K562 (cell line): ENCODE data around the gene FSCN2. TPM values are rescaled to one million over a fixed set of nuclear protein-coding genes. Genes with fewer than 3 reads are reported as not detected.

Experiments used
- FUS ChIP-seq: fragments of 200-400 bp; formaldehyde crosslinking; optimal IDR thresholded peaks from 2 replicates; pipeline ENCODE3; 2017; ENCODE audit warnings: low read depth, low read length
- GATAD2A ChIP-seq: fragments of 450-650 bp; IDR thresholded peaks from 2 replicates; pipeline ENCODE4 v1.6.1; 2017
- MAZ ChIP-seq, 2 experiments: fragments of 450-650 bp in 1 of 2; sonication (generic) in 1 of 2; formaldehyde crosslinking; IDR thresholded peaks in 1 of 2; conservative IDR thresholded peaks in 1 of 2; 2 replicates each; pipeline versions ENCODE4 v1.4.0 to v1.5.0; 2020; ENCODE audit warnings: mild to moderate bottlenecking in 1 of 2, missing genetic modification reagents in 1 of 2
- PCBP1 ChIP-seq: fragments of 200-400 bp; formaldehyde crosslinking; IDR thresholded peaks from 2 replicates; pipeline ENCODE4 v1.6.1; 2018; ENCODE audit warnings: mild to moderate bottlenecking, low read depth, low read length; ENCODE audit not compliant: poor library complexity, severe bottlenecking
- PRPF4 ChIP-seq: fragments of 200-400 bp; formaldehyde crosslinking; IDR thresholded peaks from one replicate; pipeline ENCODE4 v1.6.1; 2017; ENCODE audit warnings: low read length, low read depth, mild to moderate bottlenecking; ENCODE audit not compliant: insufficient read depth, poor library complexity, severe bottlenecking
- RBM22 ChIP-seq: fragments of 200-400 bp; formaldehyde crosslinking; IDR thresholded peaks from 2 replicates; pipeline ENCODE4 v1.6.1; 2018; ENCODE audit warnings: low read length, low read depth; ENCODE audit not compliant: poor library complexity, severe bottlenecking
- YY1 ChIP-seq, 3 experiments: IDR thresholded peaks; 2 replicates each; pipeline ENCODE4 v1.6.1; 2011; ENCODE audit warnings: low read length in 2 of 3, mild to moderate bottlenecking in 2 of 3, moderate library complexity in 2 of 3, borderline replicate concordance in 1 of 3, control low read depth in 1 of 3, low read depth in 1 of 3; ENCODE audit not compliant: insufficient read depth in 3 of 3, insufficient replicate concordance in 2 of 3, control insufficient read depth in 1 of 3, insufficient read length in 1 of 3; ENCODE audit errors: extremely low read depth in 1 of 3
- ZBTB11 ChIP-seq, 3 experiments: fragments of 200-800 bp in 1 of 3; fragments of 250-450 bp in 1 of 3; fragments of 450-650 bp in 1 of 3; sonication (Bioruptor Pico) in 1 of 3; sonication (Bioruptor generic) in 1 of 3; formaldehyde crosslinking in 1 of 3; IDR thresholded peaks; 2 replicates each; pipeline versions ENCODE4 v1.6.1 to v1.8.0; 2016 to 2022; ENCODE audit warnings: mild to moderate bottlenecking in 2 of 3, missing genetic modification characterization in 2 of 3, missing compliant biosample characterization in 1 of 3, moderate library complexity in 1 of 3
- ZNF395 ChIP-seq: fragments of 200-800 bp; sonication (Bioruptor generic); IDR thresholded peaks from 2 replicates; pipeline ENCODE4 v1.6.1; 2017; ENCODE audit warnings: missing genetic modification characterization, missing compliant biosample characterization
- polyA plus RNA-seq, 8 experiments: library from polyadenylated mRNA; depleted of rRNA in 4 of 8; stranded (reverse) in 5 of 8; unstranded in 3 of 8; fragments of >200 nt; fragmentation: Nextera tagmentation in 2 of 8; fragmentation: Illumina TruSeq in 1 of 8; extraction: Ambion mirVana in 2 of 8; extraction: Trizol in 1 of 8; gene quantifications; 2 replicates each; pipeline versions ENCODE4 v1.2.1 to v1.2.3, GENCODE V29; 2011 to 2014; ENCODE audit warnings: inconsistent platforms in 1 of 8, missing spikeins in 1 of 8
- total RNA-seq, 7 experiments: library from RNA; depleted of rRNA in 6 of 7; stranded (reverse); fragments of >200 nt in 6 of 7; fragmentation: Illumina TruSeq in 2 of 7; extraction: Trizol in 2 of 7; gene quantifications; 2 replicates each; pipeline versions ENCODE4 v1.2.1 to v1.2.3, GENCODE V29; 2011 to 2021; ENCODE audit warnings: low replicate concordance in 1 of 7
- TF ChIP-seq, protein P1 (sequence below): fragments of 450-650 bp; IDR thresholded peaks from 2 replicates; pipeline ENCODE4 v1.6.1; 2017; ENCODE audit warnings: antibody characterized with exemption
- TF ChIP-seq, protein P2 (sequence below): fragments of 450-650 bp; formaldehyde crosslinking; IDR thresholded peaks from 2 replicates; pipeline ENCODE4 v1.4.0; 2022; ENCODE audit warnings: missing genetic modification characterization
- TF ChIP-seq, protein P3 (sequence below): sonication (generic); formaldehyde crosslinking; IDR thresholded peaks from 2 replicates; pipeline ENCODE4 v1.8.0; 2022; ENCODE audit warnings: mild to moderate bottlenecking, missing genetic modification reagents

FSCN2 gene
- total and polyA plus RNA-seq, 9 of the 15 experiments (the other 6 are each of a cell fraction or from before 2014, with no cell fraction given) = 0.08 TPM; not detected in 8

DNA sequence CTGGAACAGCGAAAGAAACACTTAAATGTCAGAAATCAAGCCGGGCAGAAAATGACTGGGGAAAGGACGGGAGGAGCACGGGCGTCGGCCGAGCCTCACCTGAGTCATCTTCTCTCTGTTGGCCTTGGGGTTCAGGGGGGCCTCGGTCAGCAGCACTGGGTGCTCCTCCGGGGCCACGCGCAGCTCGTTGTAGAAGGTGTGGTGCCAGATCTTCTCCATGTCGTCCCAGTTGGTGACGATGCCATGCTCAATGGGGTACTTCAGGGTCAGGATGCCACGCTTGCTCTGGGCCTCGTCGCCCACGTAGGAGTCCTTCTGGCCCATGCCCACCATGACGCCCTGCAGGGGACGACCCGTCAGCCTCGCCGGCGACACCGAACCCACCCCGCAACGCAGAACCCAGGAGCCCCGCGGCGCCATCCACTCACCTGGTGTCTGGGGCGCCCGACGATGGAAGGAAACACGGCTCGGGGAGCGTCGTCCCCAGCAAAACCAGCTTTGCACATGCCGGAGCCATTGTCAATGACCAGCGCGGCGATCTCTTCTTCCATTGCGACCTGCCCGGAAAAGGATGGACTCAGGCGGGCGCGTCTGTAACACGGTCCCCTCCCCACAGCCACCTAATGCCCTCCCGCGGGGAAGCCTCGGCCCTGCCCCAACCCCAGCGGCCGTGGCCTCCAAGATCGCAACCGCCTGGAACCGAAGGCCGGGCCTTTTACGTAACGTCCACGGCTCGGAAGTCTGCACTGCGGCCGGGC is 16.2 kb upstream of the FSCN2 start (continued):
- TF ChIP-seq ZBTB11 (CRISPR knock-in tag; IDR thresholded peaks at IDR 0.05) (peak in 1 of 3 experiments; percentile 11; a peak in 1 of 6 replicates), PRPF4 (peak; percentile 91), RBM22 (peak; percentile 100), YY1 (IDR thresholded peaks at IDR 0.05; ENCODE audit: borderline replicate concordance in 1 of 3, control insufficient read depth in 1 of 3, extremely low read depth in 1 of 3, insufficient read depth in 3 of 3, insufficient read length in 1 of 3, insufficient replicate concordance in 2 of 3, low read depth in 1 of 3, low read length in 2 of 3) (peak in 1 of 3 experiments; percentile 19), ZNF395 (CRISPR knock-in tag) (no peak), PCBP1 (peak; percentile 94), MAZ (CRISPR knock-in tag; conservative IDR thresholded peaks at IDR 0.05 in 1 of 2, IDR thresholded peaks at IDR 0.05 in 1 of 2) (peak; percentile 40 to 57; a peak in 2 of 4 replicates), GATAD2A (no peak), FUS (peak; percentile 11)
- TF ChIP-seq, protein P1, sequence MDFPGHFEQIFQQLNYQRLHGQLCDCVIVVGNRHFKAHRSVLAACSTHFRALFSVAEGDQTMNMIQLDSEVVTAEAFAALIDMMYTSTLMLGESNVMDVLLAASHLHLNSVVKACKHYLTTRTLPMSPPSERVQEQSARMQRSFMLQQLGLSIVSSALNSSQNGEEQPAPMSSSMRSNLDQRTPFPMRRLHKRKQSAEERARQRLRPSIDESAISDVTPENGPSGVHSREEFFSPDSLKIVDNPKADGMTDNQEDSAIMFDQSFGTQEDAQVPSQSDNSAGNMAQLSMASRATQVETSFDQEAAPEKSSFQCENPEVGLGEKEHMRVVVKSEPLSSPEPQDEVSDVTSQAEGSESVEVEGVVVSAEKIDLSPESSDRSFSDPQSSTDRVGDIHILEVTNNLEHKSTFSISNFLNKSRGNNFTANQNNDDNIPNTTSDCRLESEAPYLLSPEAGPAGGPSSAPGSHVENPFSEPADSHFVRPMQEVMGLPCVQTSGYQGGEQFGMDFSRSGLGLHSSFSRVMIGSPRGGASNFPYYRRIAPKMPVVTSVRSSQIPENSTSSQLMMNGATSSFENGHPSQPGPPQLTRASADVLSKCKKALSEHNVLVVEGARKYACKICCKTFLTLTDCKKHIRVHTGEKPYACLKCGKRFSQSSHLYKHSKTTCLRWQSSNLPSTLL = no peak
- TF ChIP-seq, protein P2, sequence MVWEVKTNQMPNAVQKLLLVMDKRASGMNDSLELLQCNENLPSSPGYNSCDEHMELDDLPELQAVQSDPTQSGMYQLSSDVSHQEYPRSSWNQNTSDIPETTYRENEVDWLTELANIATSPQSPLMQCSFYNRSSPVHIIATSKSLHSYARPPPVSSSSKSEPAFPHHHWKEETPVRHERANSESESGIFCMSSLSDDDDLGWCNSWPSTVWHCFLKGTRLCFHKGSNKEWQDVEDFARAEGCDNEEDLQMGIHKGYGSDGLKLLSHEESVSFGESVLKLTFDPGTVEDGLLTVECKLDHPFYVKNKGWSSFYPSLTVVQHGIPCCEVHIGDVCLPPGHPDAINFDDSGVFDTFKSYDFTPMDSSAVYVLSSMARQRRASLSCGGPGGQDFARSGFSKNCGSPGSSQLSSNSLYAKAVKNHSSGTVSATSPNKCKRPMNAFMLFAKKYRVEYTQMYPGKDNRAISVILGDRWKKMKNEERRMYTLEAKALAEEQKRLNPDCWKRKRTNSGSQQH (CRISPR knock-in tag) = peak; percentile 58; the same call in 1 of the 2 replicates
- TF ChIP-seq, protein P3, sequence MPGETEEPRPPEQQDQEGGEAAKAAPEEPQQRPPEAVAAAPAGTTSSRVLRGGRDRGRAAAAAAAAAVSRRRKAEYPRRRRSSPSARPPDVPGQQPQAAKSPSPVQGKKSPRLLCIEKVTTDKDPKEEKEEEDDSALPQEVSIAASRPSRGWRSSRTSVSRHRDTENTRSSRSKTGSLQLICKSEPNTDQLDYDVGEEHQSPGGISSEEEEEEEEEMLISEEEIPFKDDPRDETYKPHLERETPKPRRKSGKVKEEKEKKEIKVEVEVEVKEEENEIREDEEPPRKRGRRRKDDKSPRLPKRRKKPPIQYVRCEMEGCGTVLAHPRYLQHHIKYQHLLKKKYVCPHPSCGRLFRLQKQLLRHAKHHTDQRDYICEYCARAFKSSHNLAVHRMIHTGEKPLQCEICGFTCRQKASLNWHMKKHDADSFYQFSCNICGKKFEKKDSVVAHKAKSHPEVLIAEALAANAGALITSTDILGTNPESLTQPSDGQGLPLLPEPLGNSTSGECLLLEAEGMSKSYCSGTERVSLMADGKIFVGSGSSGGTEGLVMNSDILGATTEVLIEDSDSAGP = no peak
